ENCODE data around the gene CDK14.

Gene CDK14

DNA sequence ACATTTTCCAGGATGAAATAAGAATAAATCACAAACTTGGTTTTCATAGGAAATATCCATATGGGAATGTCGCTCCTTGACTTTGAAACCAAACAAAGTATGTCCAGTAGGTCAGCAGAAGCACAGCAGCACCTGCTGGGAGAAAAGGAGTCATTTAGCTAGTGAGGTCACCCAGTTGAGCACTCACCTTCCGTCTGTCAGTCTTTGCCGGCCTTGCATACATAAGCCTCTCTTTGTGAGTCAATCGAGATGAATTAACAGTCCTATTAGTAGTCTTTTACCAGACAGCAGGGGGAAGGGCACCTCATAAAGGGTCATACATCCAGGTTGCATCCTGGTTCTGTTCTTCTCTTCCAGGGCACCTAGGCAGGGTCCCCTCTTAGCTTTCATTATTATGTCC is 435.6 kb downstream of the CDK14 start:
- no peak for FAIRE-seq

DNA sequence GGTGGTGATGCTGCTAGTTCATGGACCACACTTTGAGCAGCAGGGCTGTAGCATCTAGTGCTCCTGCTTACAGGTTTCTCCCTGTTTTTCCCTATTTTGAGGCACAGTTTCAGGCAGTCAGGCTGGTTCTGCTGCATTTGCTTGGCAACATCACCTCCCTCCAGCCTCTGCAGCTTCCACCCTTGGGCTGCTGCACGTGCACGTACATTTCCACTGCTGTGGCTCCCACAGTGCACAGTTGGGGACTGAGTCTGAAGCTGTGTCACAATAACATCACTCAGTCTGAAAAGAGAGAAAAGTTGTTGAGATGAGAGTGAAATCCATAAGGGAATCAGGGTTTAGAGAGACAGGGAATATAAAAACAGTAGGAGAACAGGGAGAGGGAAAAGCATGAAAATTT is 437.5 kb downstream of the CDK14 start:
- no peak for FAIRE-seq

DNA sequence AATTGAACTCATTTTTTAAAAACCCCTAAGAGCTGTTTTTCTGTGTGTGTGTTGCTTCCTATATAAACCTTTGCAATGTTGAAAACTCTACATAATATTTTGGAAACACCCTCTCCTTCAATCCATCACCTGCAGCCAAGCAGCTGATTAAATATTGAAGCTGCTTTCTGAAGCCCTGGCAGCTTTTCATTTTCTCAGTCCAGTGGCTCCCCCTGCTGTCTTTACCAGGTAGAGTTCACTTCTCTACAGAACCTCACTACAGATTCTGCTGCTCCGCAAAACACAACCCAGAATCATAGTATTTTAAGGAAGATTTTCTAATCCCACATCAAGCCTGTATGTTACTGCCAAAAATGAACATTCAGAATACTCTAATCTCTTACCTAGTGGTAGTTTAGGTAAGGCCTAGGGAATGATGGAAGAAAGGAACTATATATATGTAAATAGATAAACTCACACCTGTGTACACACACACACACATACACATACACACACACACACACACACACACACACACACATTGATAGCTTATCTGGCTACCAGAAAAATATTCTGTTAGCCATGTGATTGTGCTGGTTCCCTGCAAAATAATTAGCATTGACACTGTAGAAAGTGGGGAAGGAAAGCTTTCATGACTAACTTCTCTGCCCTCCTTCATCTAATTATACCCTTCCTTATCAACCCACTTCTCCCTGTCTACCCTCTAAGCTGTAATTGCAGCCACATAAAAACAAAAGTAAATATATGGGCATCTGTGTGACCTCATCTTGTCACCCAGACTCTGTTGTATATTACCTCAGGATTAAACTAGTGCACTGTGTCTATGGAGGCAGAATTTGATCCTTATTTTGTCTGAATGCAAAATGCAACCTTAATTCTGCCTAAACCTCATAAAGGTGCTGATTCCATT is 438.6 kb downstream of the CDK14 start:
- no peak for FAIRE-seq

DNA sequence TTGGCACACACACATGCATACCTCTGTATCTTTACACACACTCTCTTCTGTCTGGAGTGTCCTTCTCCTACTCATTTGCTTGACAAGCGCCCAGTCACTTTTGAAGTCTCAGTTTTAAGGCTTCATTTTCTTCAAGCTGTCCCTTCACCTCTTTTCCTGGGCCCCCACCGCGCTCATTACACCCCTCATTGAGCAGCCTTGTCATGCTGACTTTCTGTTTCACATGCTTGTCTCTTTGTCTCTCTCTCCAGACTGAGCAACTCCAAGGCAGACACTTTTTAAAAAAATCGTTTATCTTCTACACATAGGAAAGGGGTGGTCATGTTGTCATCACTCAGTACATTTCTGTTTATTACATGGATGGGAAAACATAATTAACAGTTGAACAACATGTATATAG is 442.9 kb downstream of the CDK14 start:
- FAIRE-seq = no peak

DNA sequence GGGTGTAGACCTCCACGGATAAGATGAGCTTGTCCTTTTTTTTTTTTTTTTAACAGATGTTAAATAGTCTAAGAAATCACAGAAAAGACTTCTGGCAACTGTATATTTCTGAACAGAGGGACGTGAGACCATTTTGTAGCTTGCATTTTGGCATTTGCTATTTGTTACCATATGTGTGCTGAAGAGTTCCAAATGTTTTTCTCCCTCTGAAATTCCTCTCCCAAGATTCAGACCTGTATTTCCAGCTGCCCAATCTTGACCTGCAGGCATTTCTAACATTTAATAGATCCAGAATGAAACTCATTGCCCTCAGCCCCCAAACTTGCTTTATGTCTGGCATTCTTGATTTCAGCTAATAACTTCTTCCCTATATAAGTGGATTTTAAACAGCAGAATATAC is 445.0 kb downstream of the CDK14 start:
- FAIRE-seq = no peak

DNA sequence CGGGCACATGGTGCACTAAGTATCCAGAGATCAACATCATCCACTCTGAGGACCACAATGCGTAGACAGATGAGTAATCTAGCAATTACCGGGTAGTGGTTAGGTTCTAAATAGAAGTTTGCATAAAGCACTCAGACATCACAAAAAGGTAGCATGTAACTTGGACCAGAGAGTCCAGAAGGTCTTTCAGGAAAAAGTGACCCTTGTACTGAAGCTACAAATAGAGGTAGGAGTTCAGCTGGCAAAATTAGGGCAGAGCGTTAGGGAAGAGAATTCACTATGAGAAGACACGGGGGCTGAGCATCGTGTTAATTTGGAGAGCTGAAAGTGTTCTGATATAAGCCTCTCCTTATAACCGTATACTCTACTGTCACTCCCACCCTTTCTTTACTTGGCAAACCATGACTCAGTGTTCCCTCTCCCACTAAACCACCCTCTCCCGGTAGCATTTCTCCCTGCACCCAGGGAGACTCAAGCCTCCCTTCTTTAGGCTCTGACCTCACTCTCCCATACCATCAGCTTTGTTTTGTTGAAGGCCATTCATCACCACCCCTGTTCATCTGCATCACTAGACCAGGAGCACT is 445.9 kb downstream of the CDK14 start:
- no peak for FAIRE-seq

DNA sequence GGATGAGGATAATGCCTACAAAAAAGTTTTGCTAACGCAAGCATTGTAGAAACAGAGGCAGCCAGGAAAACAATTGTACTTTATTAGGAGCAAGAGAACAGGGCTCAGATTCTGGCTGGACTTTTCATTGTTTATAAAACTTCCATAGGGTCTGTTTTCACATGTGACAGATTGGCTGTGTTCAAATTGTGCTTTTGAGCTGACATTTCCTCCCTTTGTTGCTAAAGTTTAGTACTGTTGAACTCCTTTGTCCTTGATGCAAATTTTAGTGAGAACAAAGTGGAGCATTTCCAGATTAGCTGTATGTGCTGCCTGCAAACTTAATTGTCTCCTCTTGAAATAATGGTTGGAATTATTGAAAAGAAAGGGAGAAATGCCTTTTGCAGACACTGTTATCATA is 447.1 kb downstream of the CDK14 start:
- no peak for FAIRE-seq

DNA sequence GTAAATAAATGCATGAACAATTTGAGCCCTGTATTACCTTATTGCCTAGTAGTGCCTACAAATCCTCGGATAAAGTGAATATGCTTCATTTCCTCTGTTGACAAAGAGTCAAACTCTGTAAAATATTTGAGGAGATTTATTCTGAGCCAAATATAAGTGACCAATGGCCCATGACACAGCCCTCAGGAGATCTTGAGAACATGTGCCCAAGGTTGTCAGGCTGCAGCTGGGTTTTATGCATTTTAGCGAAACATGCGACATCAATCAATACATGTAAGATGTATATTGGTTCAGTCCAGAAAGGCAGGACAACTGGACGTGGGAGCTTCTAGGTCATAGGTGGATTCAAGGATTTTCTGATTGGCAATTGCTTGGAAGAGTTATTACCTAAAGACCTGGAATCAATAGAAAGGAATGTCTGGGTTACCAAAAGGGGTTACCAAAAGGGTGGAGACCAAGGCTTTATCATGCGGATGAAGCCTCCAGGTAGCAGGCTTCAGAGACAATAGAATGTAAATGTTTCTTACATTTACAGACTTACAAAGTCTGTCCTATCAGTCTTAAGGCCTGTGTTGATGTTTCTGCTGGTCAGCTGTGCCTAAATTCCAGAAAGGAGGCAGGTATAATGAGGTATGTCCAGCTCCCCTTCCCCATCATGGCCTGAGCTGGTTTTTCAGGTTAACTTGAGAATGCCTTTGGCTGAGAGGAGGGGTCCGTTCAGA is 448.0 kb downstream of the CDK14 start:
- FAIRE-seq = no peak

DNA sequence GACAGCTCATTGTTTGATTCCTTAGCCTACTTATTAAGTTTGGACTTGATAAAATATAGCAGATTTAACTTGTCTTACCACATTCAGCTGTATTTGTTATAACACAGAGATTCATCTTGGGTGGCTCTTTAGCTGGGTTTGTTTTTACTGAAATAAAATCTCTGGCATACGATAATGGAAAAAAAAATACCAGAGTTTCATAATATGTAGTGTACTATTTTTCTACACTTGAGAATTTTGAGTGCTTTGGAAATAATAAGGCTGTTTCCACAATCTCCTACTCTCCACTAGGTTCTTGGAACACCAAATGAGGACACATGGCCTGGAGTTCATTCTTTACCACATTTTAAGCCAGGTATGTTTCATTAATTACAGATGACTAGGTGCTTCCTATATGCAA is 449.5 kb downstream of the CDK14 start:
- no peak for FAIRE-seq

DNA sequence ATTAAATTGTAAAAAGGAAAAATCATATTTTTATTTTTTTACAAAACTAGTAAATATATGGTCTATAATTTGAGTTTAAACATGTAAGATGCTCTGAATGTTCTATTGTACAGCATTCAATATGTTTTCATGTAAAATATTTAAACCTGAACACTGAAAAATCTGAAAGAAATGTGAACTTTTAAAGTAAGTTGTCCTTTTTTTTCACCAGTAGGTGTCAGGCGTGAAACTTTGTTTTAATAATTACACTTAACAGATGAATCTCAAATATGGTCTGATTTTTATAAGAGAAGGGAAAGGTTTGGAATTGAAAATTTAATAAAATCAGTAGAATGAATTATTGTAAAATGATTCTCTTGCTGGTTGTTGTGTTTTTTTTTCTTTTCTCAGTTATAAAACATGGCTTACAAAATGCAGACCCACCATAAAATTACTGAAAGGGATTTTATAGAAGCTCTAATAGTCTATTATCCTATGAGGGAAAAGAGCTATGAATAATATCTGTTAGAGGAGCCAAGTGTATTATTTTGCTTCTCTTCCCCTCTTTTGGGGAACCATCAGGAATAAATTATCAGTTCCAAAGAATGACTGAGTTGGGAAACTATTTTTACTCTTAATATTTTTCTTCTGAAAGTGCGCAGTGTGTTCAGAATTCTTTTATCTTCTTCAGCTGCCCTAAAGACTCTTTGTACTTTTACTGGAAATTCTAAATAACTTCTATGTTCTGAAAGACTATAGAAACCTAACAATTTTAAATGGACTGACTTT is 450.4 kb downstream of the CDK14 start:
- FAIRE-seq = no peak

DNA sequence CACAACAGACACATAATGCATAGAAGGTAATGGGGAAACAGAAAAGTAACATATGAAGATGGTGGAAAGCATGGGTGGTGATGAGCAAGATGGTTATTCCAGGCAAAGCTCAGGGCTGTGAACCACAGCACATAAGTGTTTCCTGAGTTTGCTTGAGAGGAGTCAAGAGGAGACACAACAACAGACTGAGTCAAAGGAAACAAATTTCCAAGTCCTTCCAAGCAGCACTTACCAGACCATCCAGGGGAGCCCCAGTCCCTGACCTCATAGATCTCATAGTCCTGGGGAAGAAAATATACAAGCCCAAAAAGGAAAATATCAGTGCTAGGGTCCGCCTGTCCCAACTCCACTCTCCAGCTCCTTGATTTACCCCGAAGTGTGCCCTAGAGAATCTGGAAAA is 451.5 kb downstream of the CDK14 start:
- FAIRE-seq = no peak

DNA sequence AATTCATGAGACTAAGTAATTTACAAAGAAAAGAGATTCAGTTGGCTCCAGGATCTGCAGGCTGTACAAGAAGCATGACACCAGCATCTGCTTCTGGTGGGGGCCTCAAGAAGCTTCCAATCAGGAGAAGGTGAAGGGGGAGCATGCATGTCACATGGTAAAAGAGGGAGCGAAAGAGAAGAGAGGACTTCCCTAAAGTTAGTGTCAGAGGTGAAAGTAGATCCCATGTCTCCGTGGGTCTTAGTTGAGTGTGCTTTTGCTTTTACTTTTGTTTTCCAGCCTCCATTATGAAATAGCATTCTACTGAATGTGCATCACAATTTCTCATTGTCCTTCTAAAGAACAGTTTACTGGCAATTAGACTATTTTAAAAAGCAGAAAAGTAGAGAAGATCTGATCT is 454.6 kb downstream of the CDK14 start:
- no peak for FAIRE-seq

DNA sequence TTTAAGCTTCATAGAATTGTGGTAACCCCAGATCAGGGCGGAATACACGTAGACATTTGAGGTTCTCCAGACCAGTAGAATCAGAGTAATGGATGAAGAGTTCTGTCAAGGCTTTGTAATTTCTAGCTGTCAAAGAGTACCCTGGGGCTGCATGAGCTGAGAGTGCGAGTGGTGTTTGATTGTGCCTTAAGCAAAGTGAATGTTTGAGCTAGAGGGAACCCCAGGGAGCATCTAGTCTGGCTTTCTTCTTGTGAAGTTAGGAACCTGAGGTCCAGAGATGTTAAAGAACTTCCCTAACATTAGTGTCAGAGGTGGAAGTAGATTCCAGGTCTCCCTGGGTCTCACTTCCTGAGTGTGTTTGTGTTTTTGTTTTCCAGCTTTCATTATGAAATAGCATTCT is 455.8 kb downstream of the CDK14 start:
- FAIRE-seq = no peak

DNA sequence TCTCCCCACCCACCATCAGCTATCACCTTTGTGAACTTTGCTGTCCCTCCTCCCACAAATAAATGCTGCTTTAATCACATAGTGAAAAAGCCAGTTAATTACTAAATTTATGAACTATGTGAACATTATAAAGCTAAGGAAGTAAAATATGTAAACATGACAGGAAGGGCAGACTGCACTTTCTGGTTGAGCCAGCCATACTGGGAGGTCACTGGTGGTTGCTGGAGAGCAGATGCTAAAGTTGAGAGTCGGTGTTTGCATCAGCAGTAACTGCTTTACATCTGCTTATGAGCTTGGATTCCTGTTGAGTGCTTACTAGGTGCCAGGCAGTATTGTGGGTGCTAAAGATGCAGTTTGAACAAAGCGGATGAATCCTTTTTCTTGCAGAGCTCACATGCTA is 458.3 kb downstream of the CDK14 start:
- FAIRE-seq = no peak

DNA sequence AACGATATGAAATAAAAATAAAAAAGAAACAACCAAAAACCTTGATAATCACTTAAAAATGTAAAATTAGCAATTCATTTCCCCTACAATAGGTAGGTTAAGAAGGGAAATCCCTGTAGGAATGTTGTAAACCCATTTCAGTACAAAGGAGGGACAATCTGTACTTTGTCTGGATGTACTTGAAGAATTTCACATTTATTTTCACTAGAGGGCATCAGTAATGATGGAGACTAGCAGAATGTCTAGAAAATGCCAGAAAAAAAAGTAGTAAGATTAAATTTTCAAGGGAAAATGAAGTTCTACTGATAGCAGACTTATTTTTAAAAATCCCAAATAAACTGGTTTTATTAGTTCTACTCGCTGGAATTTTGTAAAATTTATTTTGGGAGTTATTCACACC is 459.1 kb downstream of the CDK14 start:
- FAIRE-seq = no peak

DNA sequence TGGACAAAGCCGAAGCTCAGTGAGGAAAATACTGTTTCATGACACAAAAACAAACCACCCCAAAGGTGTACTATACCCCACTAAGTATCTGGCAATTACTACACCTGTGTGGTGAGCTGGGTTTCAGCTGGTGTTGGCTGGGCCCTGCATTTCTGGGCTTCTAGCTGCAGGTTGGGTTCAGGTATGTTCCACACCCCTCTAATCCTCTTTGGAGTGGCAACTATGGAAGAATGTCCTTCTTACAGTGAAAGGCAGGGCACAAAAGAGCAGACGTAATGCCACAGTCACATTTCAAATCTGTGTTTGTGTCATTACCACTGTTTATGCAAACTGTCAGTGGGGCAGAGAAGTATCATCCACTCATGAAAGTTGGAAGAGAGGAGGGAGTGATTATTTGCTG is 466.6 kb downstream of the CDK14 start:
- no peak for FAIRE-seq

DNA sequence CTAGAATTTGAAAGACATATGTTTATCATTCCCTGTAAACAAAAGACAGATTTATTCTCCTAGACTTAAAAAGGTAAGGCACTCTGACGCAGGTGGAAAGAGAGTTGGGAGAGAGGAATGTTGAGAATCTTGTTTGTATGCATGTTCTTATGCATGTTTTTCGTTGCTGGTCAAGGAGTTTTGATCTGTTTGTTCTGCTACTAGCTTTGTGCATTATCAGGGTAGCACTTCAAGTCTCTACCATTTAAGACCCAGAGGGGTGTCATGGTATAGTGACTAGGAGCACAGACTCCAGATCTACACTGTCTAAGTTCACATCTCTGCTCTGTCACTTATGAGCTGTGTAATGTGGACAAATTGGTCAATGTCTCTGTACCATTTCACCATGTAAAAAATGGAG is 467.9 kb downstream of the CDK14 start:
- FAIRE-seq = no peak

DNA sequence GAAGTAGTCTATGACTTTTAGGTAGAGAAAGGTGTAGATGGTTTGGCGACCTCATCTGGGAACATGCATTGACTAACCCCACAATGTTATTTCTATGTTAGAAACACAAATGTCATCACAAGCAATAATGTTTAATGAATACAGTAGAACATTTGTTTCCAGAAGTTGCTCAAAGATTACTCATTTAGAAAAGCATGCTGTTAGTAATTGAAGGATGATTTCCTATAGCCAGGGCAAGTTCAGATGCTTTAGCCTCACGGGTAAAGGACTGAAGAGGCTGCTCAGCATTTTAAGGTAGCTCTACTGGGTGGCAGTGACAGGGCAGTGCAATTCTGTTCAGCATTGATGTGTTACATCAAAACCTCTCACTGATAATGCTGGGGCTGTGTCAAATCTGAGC is 468.8 kb downstream of the CDK14 start:
- no peak for FAIRE-seq

DNA sequence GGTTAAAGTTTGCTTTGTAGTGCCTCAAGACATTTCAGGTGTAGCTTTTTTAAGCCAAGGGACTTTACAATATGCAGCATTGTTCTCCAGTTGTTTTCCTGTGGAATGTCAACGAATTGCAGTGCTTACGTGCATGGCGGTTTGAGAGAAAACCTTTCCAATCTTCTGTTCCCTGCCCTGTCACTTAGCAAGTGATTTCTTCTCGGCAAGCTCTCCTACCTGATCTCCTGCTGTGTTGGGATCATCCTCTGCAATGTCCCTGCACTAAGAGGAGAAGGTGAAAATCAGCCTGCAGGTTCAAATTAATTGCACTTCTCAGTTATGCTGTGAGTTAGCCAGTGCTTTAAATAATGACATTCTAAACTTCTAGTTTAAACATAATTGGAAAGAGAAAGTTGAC is 470.5 kb downstream of the CDK14 start:
- FAIRE-seq = no peak

DNA sequence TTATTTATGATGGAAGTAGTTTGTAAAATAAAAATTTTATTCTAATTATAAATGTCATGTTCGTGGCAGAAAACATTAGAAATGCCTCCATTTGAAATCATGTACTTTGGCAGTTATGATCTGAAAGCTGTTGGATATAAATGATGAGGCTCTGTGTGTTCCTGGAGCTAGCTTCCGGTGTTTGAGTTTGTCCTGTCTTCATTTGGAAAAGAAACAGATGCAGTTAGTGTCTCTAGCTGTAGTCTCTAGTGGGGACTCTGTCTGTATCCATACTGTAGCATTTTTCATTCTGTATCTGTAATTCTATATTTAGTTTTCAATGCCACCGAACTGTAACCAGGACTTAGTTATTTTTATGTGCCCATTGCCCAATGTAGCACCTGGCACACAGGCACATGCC is 471.1 kb downstream of the CDK14 start:
- FAIRE-seq = no peak

DNA sequence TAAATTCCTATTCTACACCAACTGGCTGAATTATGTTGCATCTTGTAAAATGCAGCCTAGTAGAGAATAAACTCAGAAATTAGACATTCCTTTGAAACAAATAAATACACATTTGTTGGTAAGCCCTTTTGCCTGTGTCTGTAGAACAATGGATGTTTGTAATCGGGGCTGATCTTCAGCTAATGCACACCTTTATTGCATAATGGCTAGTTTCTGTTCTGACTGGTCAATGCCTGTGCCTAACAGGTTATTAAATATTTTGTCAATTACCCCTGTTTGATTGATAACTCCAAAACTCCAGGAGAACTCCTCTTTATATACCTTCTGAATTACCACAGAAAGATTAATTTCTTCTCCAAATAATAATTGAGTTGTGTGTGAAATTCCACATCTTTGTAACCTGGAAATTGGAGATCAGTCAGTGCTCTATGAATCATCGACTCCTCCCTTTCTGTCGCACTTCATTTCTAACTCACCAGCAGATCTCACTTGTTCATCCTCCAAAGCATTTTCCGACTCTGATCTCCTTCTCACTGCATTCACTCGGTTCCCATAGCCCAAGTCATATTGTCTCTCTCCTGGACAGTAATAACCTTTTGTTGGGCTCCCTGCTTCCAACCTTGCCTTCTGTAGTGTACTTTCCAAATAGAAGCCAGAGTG is 472.1 kb downstream of the CDK14 start:
- no peak for FAIRE-seq

DNA sequence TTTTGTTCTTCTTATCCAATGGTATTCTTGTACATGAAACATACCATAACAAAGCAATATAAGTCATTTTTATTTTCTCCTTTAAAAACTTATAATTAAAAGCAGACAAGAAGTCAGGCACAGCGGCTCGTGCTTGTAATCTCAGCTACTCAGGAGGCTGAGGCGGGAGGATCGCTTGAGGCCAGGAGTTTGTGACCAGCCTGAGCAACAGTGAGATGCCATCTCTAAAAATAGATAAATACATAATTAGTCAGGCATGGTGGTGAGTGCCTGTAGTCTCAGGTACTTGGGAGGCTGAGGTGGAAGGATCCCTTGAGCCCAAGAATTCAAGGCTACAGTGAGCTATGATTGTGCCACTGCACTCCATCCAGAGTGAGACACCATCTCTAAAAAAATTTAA is 473.0 kb downstream of the CDK14 start:
- FAIRE-seq = no peak

DNA sequence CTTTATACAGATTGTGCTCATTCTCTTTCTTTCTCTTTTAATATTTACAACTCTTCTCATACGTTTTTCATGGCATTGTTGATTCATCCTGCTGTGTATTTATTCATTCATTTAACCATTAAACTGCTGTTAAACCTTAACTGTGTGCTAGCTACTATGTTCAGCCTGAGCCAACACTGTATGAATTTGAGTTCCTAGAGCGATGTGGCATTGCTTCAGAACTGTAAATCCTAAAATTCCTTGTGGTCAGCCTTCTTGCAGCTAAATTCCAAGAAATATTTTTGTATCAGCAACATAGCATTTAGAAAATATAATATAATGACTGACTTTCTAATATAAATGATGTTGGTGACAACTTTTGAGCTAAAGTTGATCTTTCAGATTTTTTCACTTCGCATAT is 483.4 kb downstream of the CDK14 start:
- FAIRE-seq = no peak
